IMR-90 (cell line): Measurements from ENCODE around the gene ACACA. TPM values are rescaled to one million over a fixed set of nuclear protein-coding genes. Genes with fewer than 3 reads are reported as not detected.

Source experiments
- ATAC-seq: fragments of 200-7000 bp; cut with Tn5 transposase; 2 replicates; pipeline ENCODE4 v1.9.1; 2020; ENCODE audit warnings: low read depth, mild to moderate bottlenecking, moderate library complexity
- BruUV-seq: library from RNA; stranded (reverse); fragments of 400-500 nt; replicated peaks from 2 replicates; lab custom pipeline; 2021; lab: Mats Ljungman, UMichigan
- CTCF ChIA-PET: fragments of 300-600 bp; formaldehyde crosslinking; extraction: SDS; loops from one replicate; lab custom pipeline; 2021; ENCODE audit warnings: antibody characterized with exemption; lab: Yijun Ruan, JAX
- POLR2A ChIA-PET: fragments of 300-600 bp; sonication (Branson Sonifier 250); formaldehyde crosslinking; loops from one replicate; lab custom pipeline; 2022; ENCODE audit warnings: antibody characterized with exemption; ENCODE audit not compliant: unreplicated experiment; lab: Charles Lee
- DNase-seq: peaks from one replicate; pipeline ENCODE4 v3.0.0; 2013
- H2AFZ ChIP-seq: replicated peaks from 2 replicates; pipeline ENCODE3; 2013; ENCODE audit warnings: low read length, mild to moderate bottlenecking; ENCODE audit not compliant: poor library complexity
- H2AK5ac ChIP-seq: 2 replicates; pipeline ENCODE4 v1.6.1; 2013; ENCODE audit warnings: low read depth, low read length, inconsistent platforms
- H2AK9ac ChIP-seq: replicated peaks from 2 replicates; pipeline ENCODE3; 2013; ENCODE audit warnings: mild to moderate bottlenecking, low read depth, low read length, moderate library complexity; ENCODE audit not compliant: poor library complexity
- H2BK120ac ChIP-seq: 2 replicates; pipeline ENCODE4 v1.6.1; 2013; ENCODE audit warnings: low read depth, low read length, inconsistent platforms
- H2BK15ac ChIP-seq: 3 replicates; pipeline ENCODE4 v1.6.1; 2013; ENCODE audit warnings: low read depth, low read length, inconsistent platforms
- H2BK20ac ChIP-seq: 2 replicates; pipeline ENCODE4 v1.6.1; 2013; ENCODE audit warnings: low read depth, mild to moderate bottlenecking, inconsistent platforms, low read length, moderate library complexity
- H2BK5ac ChIP-seq: 2 replicates; pipeline ENCODE4 v1.6.1; 2013; ENCODE audit warnings: mild to moderate bottlenecking, low read depth, low read length, inconsistent platforms; ENCODE audit not compliant: poor library complexity, severe bottlenecking
- H3K14ac ChIP-seq: replicated peaks from 2 replicates; pipeline ENCODE4 v1.6.1; 2013; ENCODE audit warnings: low read depth, low read length, inconsistent platforms
- H3K18ac ChIP-seq: 2 replicates; pipeline ENCODE4 v1.6.1; 2013; ENCODE audit warnings: low read depth, low read length, control low read depth
- H3K23ac ChIP-seq: 2 replicates; pipeline ENCODE4 v1.6.1; 2013; ENCODE audit warnings: low read depth, low read length, inconsistent platforms
- H3K27ac ChIP-seq: 2 replicates; pipeline ENCODE4 v1.5.1; 2013; ENCODE audit warnings: mild to moderate bottlenecking, control low read depth, low read length; ENCODE audit not compliant: insufficient read depth
- H3K27me3 ChIP-seq: 2 replicates; pipeline ENCODE4 v1.6.1; 2013; ENCODE audit warnings: low read length; ENCODE audit not compliant: control insufficient read depth, insufficient read depth
- H3K36me3 ChIP-seq: 2 replicates; pipeline ENCODE4 v1.6.1; 2013; ENCODE audit warnings: low read length, mixed read lengths; ENCODE audit not compliant: control insufficient read depth, insufficient read depth
- H3K4ac ChIP-seq: 2 replicates; pipeline ENCODE4 v1.6.1; 2013; ENCODE audit warnings: low read depth, low read length, inconsistent platforms
- H3K4me1 ChIP-seq: 2 replicates; pipeline ENCODE4 v1.6.1; 2013; ENCODE audit warnings: low read length, mixed read lengths; ENCODE audit not compliant: control insufficient read depth, insufficient read depth
- H3K4me2 ChIP-seq: 2 replicates; pipeline ENCODE4 v1.6.1; 2013; ENCODE audit warnings: low read depth, mild to moderate bottlenecking, control low read depth, low read length, moderate library complexity
- H3K4me3 ChIP-seq: 2 replicates; pipeline ENCODE4 v1.5.1; 2013; ENCODE audit warnings: low read depth, mild to moderate bottlenecking, control low read depth, low read length, moderate library complexity; ENCODE audit not compliant: insufficient read depth
- H3K56ac ChIP-seq: 2 replicates; pipeline ENCODE4 v1.6.1; 2013; ENCODE audit warnings: low read length, inconsistent platforms; ENCODE audit not compliant: insufficient read depth; ENCODE audit errors: extremely low read depth
- H3K79me1 ChIP-seq, 2 experiments: 2 replicates each; pipeline ENCODE4 v1.6.1; 2013; ENCODE audit warnings: low read length in 2 of 2, inconsistent platforms in 1 of 2, low read depth in 1 of 2
- H3K9ac ChIP-seq: 2 replicates; pipeline ENCODE4 v1.6.1; 2013; ENCODE audit warnings: low read depth, low read length, control low read depth
- H3K9me1 ChIP-seq: 2 replicates; pipeline ENCODE4 v1.6.1; 2013; ENCODE audit warnings: low read length, inconsistent platforms; ENCODE audit not compliant: insufficient read depth
- H3K9me3 ChIP-seq: 2 replicates; pipeline ENCODE4 v1.6.1; 2013; ENCODE audit warnings: low read length; ENCODE audit not compliant: control insufficient read depth, insufficient read depth
- H4K20me1 ChIP-seq: 2 replicates; pipeline ENCODE4 v1.6.1; 2013; ENCODE audit warnings: low read length, inconsistent platforms; ENCODE audit not compliant: insufficient read depth
- H4K5ac ChIP-seq: 2 replicates; pipeline ENCODE4 v1.6.1; 2013; ENCODE audit warnings: mild to moderate bottlenecking, low read depth, low read length, control low read depth
- H4K8ac ChIP-seq, 2 experiments: 2 replicates each; pipeline ENCODE4 v1.6.1; 2013; ENCODE audit warnings: low read depth in 2 of 2, low read length in 2 of 2, control low read depth in 1 of 2, inconsistent platforms in 1 of 2
- H4K91ac ChIP-seq: 2 replicates; pipeline ENCODE4 v1.6.1; 2013; ENCODE audit warnings: low read depth, low read length, inconsistent platforms; ENCODE audit not compliant: insufficient read depth
- CEBPB ChIP-seq: IDR thresholded peaks from 2 replicates; pipeline ENCODE4 v1.6.1; 2012; ENCODE audit warnings: low read depth, low read length, improper control_type of control experiment
- CHD1 ChIP-seq: IDR thresholded peaks from 2 replicates; pipeline ENCODE4 v1.6.1; 2012; ENCODE audit warnings: low read depth, low read length, improper control_type of control experiment
- MAFK ChIP-seq: IDR thresholded peaks from 2 replicates; pipeline ENCODE4 v1.6.1; 2012; ENCODE audit warnings: low read depth, low read length, improper control_type of control experiment
- MAZ ChIP-seq: IDR thresholded peaks from 2 replicates; pipeline ENCODE4 v1.6.1; 2012; ENCODE audit warnings: low read depth, mild to moderate bottlenecking, low read length, improper control_type of control experiment, moderate library complexity, borderline replicate concordance
- RAD21 ChIP-seq: IDR thresholded peaks from 2 replicates; pipeline ENCODE4 v1.6.1; 2012; ENCODE audit warnings: low read length, improper control_type of control experiment
- SMC3 ChIP-seq: fragments of 150-350 bp; IDR thresholded peaks from 2 replicates; pipeline ENCODE4 v1.6.1; 2016; ENCODE audit warnings: low read depth, mild to moderate bottlenecking, antibody characterized with exemption, low read length, moderate library complexity
- WGBS, 2 experiments: methylation state at CpG; one replicate each; pipeline versions ENCODE4 v1.1.5 to v1.1.7; 2013; ENCODE audit warnings: missing lambda C conversion rate in 2 of 2; ENCODE audit not compliant: insufficient read length in 1 of 2; ENCODE audit errors: extremely low coverage in 2 of 2; 5-methylcytosine and 5-hydroxymethylcytosine counted together
- dilution Hi-C: fragments of 300-500 bp; cut with HindIII; formaldehyde crosslinking; loops from one replicate; pipeline ENCODE4 v1.14.3; 2018; ENCODE audit warnings: low sequenced_read_pairs; ENCODE audit not compliant: unreplicated experiment
- in situ Hi-C: fragments of 300-500 bp; cut with MboI; formaldehyde crosslinking; loops from 3 replicates; pipeline ENCODE4 v1.14.3; 2019; ENCODE audit warnings: low sequenced_read_pairs, inconsistent platforms, mixed read lengths
- intact Hi-C: fragments of 100-400 bp; cut with micrococcal nuclease; formaldehyde crosslinking; loops from 2 replicates; pipeline ENCODE4 v1.10.0; 2022
- polyA plus RNA-seq, 3 experiments: library from polyadenylated mRNA; depleted of rRNA; stranded (reverse); fragments of >200 nt; gene quantifications; 2 replicates each; pipeline ENCODE4 v1.2.3, GENCODE V29; 2012; ENCODE audit warnings: low replicate concordance in 1 of 3
- total RNA-seq: library from RNA; depleted of rRNA; stranded (reverse); fragments of >200 nt; gene quantifications from 2 replicates; pipeline ENCODE4 v1.2.3, GENCODE V29; 2012
- TF ChIP-seq, protein P1 (sequence below): fragments of 150-350 bp; IDR thresholded peaks from 2 replicates; pipeline ENCODE4 v1.6.1; 2016; ENCODE audit warnings: low read depth, mild to moderate bottlenecking, low read length, moderate library complexity, borderline replicate concordance
- TF ChIP-seq, protein P2 (sequence below): fragments of 150-350 bp; IDR thresholded peaks from 2 replicates; pipeline ENCODE4 v1.6.1; 2017; ENCODE audit warnings: mild to moderate bottlenecking, antibody characterized with exemption, low read length, low read depth

The ACACA gene
- total and polyA plus RNA-seq, 2 of the 4 experiments (the other 2 are of a cell fraction), result 21.3 to 39.1 TPM

DNA sequence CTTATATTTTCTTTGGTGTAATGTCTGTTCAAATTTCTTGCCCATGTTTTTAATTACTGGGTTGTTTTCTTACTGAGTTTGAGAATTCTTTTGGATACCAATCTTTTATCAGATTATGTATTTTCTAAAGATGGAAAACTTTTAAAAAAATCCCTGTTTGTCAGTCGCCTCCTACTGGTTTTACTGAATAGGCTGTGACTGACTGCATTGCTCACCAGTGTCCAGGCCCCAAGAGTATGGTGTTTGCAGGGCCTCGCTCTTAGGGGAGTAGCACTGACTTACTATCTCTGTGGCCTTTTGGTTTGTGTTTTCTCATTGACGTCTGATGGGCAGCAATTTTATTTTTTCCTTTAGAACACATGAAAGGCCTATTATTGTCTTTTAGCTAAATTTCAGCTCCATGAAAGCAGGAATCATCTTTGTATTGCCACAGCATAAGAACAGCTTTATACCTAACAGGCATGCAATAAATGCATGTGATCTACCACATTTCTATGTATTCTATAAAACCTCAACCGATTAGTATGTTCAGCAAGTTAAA lies 269.5 kb downstream of the ACACA start:
- Histone ChIP-seq H3K9ac (no peak overlapping the region), H3K36me3 (no peaks in the 10 kb centered on the region; the same call in 1 of the 2 replicates), H3K9me3 (no peaks in the 10 kb centered on the region), H2BK5ac (no peak overlapping the region), H2AK5ac (no peak overlapping the region), H3K18ac (no peak overlapping the region), H2AK9ac (no peak overlapping the region), H4K8ac (no peak overlapping the region), H4K5ac (no peak overlapping the region), H3K56ac (no peak overlapping the region), H3K4me2 (no peak overlapping the region), H3K14ac (no peak overlapping the region), H2BK15ac (no peak overlapping the region), H3K27ac (no peak overlapping the region), H3K4me1 (no peaks in the 10 kb centered on the region), H2BK20ac (no peak overlapping the region), H4K91ac (no peak overlapping the region), H3K27me3 (no peaks in the 10 kb centered on the region), H3K79me1 (no peaks in the 10 kb centered on the region), H3K4ac (no peak overlapping the region), H2BK120ac (no peak overlapping the region), H3K4me3 (no peak overlapping the region), H4K20me1 (no peaks in the 10 kb centered on the region), H3K23ac (no peak overlapping the region), H3K9me1 (no peaks in the 10 kb centered on the region; the same call in 1 of the 2 replicates), H2AFZ (no peak overlapping the region)
- intact Hi-C loops, result no loop called here
- POLR2A ChIA-PET, result interaction anchor here (0.6 kb wide), 1 partner anchor 477 kb away, joined by 4 read pairs; no protein-coding TSS in a partner anchor
- CTCF ChIA-PET, result interaction anchor here (1.1 kb wide), 1 partner anchor 15 kb away, joined by 3 read pairs; no protein-coding TSS in a partner anchor
- no peak for ATAC-seq
- no peak for TF ChIP-seq CHD1
- TF ChIP-seq, protein P1, sequence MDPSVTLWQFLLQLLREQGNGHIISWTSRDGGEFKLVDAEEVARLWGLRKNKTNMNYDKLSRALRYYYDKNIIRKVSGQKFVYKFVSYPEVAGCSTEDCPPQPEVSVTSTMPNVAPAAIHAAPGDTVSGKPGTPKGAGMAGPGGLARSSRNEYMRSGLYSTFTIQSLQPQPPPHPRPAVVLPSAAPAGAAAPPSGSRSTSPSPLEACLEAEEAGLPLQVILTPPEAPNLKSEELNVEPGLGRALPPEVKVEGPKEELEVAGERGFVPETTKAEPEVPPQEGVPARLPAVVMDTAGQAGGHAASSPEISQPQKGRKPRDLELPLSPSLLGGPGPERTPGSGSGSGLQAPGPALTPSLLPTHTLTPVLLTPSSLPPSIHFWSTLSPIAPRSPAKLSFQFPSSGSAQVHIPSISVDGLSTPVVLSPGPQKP, result no peak
- TF ChIP-seq SMC3, result no peak
- TF ChIP-seq, protein P2, sequence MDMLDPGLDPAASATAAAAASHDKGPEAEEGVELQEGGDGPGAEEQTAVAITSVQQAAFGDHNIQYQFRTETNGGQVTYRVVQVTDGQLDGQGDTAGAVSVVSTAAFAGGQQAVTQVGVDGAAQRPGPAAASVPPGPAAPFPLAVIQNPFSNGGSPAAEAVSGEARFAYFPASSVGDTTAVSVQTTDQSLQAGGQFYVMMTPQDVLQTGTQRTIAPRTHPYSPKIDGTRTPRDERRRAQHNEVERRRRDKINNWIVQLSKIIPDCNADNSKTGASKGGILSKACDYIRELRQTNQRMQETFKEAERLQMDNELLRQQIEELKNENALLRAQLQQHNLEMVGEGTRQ, result no peak
- TF ChIP-seq MAZ, result no peak
- TF ChIP-seq CEBPB, result no peak
- no peak for TF ChIP-seq MAFK
- TF ChIP-seq RAD21, result no peak
- BruUV-seq, result no TSS peak
- in situ Hi-C loops, result no loop called here
- dilution Hi-C loops, result no loop called here
- no CpG with 5 or more reads among the region's 4 CpGs for WGBS, 2 experiments
- no peak for DNase-seq
